Frontal cortex (tissue), 4 donors: ENCODE data around the gene CXXC5. TPM values are rescaled to one million over a fixed set of nuclear protein-coding genes. Genes with fewer than 3 reads are reported as not detected.
"Not testable (repeated sequence)": the region's sequence is repeated elsewhere in the genome, so short reads cannot be mapped to it uniquely, and the experiment has no call there.

Experiments
- DNase-seq, 2 donors: peaks; one replicate each; pipeline ENCODE4 v3.0.0; 2012; ENCODE audit warnings: low spot score in 2 of 2
- FAIRE-seq: peaks from 2 replicates; lab custom pipeline; 2012; peaks lifted over from hg19 to GRCh38; lab: Jason Lieb, UNC
- small RNA-seq: library from RNA; depleted of rRNA; stranded (forward); fragments of <200 nt; gene quantifications from one replicate; pipeline ENCODE3, GENCODE V24; 2014
- total RNA-seq: library from RNA; depleted of rRNA; stranded (reverse); fragments of >200 nt; gene quantifications from one replicate; pipeline ENCODE4 v1.2.3, GENCODE V29; 2014
- donor health status: control.
- donor health status: control.
- donor health status: control.

CXXC5 gene
- total RNA-seq, 1 donor from 2014 or later, result 38.7 TPM

DNA sequence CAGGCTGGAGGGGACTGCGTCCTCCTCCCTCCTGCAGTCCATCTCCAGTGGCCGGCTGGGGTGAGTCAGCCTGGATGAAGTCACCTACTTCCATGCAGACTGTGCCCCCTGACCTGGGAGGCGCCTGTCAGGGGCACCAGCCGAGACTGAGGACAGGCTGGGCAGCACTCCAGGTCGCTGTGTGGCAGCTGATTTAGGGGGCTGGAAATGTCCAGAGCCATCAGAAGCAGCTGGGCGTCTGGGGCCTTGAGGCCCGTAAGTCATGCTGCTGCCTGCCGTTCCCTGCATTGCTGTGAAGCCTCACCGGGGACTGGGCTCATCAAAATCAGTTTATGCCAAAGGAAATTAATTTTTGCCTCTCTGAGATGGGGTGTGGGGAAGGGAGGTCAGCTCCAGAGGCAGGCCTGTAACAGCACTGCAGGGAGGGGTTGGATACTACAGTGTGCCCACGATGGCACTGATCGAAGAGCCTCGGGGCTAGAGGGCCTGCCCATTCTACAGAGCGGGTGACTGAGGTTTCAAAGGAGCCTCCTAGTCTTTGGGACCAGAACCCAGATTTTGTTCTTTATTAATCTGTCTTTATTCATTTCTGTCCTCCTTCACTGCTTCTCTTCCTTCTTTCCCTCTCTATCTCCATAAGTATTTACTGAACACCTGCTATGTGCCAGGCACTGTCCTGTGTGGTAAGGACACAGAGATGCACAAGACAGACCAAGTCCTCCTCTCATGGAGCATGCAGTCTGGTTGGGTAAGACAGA lies 77.1 kb downstream of the CXXC5 start:
- FAIRE-seq (no peak), DNase-seq (peak in 1 of 2 donors; percentile 65)

DNA sequence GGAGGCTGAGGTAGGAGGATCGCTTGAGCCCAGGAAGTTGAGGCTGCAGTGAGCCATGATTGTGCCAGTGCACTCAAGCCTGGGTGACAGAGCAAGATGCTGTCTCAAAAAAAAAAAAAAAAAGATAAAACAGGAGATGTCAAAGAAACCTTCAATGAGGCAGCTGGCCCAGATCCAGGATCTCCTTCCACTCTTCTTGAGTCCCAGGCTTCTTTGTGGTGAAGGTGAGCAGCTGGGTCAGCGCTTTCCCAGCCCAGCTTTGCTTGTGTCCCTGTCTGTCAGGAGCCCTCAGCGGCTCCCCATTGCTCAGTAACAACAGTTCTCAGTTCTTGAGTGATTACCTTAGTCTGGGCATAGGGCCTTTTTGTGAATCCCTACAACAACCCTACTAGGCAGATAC lies 78.1 kb downstream of the CXXC5 start:
- FAIRE-seq (no peak), DNase-seq (no peak)

DNA sequence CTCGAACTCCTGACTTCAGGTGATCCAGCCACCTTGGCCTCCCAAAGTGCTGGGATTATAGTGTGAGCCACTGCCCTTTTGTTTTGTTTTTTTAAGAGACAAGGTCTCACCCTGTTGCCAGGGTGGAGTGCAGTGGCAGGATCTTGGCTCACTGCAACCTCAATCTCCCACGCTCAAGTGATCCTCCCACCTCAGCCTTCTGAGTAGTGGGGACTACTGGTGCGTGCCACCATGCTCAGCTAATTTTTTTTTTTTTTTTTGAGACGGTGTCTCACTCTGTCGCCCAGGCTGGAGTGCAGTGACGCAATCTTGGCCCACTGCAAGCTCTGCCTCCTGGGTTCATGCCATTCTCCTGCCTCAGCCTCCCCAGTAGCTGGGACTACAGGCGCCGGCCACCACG lies 79.5 kb downstream of the CXXC5 start:
- not testable (repeated sequence) for FAIRE-seq, DNase-seq

DNA sequence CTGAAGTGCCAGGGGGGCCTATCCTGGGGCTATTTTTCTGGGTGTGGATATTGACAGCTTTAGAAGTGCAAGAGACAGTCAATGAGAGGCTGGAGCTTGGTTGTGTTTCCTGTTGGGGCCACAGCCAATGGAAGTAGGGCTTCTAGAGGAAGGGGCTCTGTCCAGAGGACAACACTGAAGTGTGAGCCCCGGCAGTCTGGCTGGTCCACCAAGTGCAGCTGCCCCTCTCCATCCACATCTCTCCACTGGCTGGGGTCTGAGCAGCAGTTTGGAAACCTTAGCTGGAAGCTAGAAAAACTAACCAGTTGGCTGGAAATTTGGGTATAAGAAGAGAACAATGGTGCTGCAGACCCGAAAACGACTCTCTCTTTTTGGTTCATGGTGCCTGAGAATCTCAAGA lies 83.1 kb downstream of the CXXC5 start:
- no peak for DNase-seq
- no peak for FAIRE-seq

DNA sequence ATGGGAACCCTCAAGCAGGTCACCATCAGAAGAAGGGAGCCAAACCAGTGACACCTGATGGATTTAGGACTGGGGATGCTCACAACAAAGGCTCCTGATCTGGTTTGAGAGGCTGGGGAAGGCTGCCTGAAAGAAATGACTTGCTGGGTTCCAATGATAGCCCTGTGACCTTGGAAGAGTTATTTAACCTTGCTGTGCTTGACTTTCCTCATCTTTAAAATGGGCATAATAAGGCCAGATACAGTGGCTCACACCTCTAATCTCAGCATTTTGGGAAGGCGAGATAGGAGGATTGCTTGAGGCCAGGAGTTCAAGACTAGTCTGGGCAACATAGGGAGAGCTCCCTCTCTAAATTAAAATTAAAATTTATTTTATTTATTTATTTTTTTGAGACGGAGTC lies 83.9 kb downstream of the CXXC5 start:
- DNase-seq (no peak), FAIRE-seq (no peak)

DNA sequence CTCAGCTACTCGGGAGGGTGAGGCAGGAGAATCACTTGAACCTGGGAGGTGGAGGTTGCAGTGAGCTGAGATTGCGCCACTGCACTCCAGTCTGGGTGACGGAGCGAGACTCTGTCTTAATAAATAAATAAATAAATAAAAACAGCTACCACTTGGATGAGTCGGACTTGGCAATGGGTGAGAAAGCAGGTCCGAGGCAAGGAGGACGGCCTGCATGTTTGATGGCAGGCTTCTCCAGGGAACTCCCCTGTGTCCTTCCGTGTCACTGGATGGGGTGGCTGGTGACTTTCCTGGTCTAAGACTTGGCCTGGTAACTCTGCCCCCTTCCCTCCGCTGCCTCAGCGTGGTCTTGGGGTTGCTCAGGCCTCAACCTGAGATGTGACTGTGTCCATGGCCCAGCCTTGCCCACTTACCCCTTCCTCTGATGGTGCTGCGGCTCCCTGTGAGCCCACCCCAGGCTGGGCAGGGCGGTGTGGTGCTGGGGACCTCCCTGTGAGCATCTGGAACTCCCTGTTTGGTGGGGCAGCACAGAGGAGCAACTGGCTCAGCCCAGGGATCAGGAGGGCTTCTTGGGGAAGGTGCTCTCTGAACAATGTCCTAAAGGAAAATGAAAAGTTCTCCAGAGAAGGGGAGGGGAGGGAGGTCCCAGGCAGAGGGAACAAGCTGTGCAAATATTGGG lies 85.0 kb downstream of the CXXC5 start:
- no peak for DNase-seq
- FAIRE-seq, result no peak

Small RNAs within 50 kb of the gene (small RNA-seq; reads per million reads assigned to genes)
- not detected for gene RNU6-236P

Other genes starting within 250 kb of the CXXC5 start
- gene SPATA24, start 244.3 kb upstream of the CXXC5 start, total RNA-seq, result 1.6 TPM
- gene DNAJC18, start 208.8 kb upstream of the CXXC5 start, total RNA-seq, result 53.0 TPM
- 4.9 TPM for gene ECSCR, start 185.6 kb upstream of the CXXC5 start, total RNA-seq
- not detected for gene SMIM33, start 177.3 kb upstream of the CXXC5 start, total RNA-seq
- 3.3 TPM for gene STING1, start 165.6 kb upstream of the CXXC5 start, total RNA-seq
- 124 TPM for gene UBE2D2, start 87.0 kb upstream of the CXXC5 start, total RNA-seq
- gene PSD2, start 147.5 kb downstream of the CXXC5 start, total RNA-seq, result 15.9 TPM